ENCODE data around the gene TPX2. TPM values are rescaled to one million over a fixed set of nuclear protein-coding genes. Genes with fewer than 3 reads are reported as not detected.

The TPX2 gene
- polyA plus RNA-seq, 1 donor (not counting 4 experiments of a cell fraction or from before 2014, with no cell fraction given), result 31.5 TPM

DNA sequence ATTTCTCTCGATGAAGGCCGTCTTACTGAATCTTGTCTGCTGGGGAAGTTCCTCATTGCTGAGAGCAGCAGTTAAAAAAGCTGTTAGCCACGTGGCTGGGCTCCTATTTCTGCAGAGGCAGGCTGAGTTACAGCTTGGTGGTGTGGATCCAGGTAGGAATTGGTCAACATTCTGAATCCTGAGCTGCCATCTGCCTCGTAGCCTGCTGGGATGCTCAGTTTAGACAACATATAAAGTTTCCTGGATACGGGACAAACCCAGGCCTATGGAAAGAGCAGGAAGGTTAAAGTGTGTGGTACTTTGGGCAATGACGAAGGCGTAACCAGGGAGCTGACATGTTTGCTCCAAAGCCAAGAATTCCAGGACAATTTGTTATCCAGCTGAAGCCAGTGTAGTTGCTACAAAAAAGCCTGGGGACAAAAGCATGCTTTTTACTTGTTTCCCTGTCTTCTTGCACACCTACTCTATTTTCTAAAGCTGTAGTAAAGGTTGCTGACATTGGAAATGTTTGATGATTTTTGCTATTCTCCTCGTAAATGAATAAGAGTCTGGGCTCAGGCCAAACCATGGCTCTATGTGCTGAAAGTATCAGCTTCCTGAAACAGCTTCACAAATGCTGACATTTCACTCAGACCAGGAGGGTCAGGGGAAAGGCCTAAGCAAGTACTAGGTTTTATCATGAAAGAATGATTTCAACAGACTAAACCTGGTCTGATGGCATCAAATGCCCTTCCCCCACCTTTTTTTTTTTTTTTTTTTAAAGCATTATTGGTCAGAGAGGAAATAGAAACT lies 67.7 kb downstream of the TPX2 start:
- H3K9ac ChIP-seq (ENCODE audit: control insufficient read depth, extremely low read depth, insufficient read depth, low read length), result no peak overlapping the region
- no peaks in the 10 kb centered on the region for H3K79me2 ChIP-seq (ENCODE audit: control insufficient read depth, insufficient read depth, low read length)
- no peaks in the 10 kb centered on the region for H3K27me3 ChIP-seq (ENCODE audit: control insufficient read depth, extremely low read depth, insufficient read depth, low read length)
- H3K4me3 ChIP-seq (ENCODE audit: control insufficient read depth in 2 of 3, extremely low read depth in 1 of 3, insufficient read depth in 2 of 3, low read depth in 1 of 3, low read length in 3 of 3), result no peak overlapping the region
- H3K4me1 ChIP-seq (ENCODE audit: control insufficient read depth, extremely low read depth, insufficient read depth, low read length), result peaks cover 5% of the 10 kb centered on the region
- H4K20me1 ChIP-seq (ENCODE audit: control insufficient read depth, extremely low read depth, insufficient read depth, low read length), result peaks cover 2% of the 10 kb centered on the region
- H3K4me2 ChIP-seq (ENCODE audit: control insufficient read depth, extremely low read depth, insufficient read depth, low read depth, low read length), result no peak overlapping the region
- peaks cover 2 to 15% of the 10 kb centered on the region in 2 experiments for H3K36me3 ChIP-seq (ENCODE audit: control insufficient read depth in 2 of 2, extremely low read depth in 1 of 2, insufficient read depth in 2 of 2, low read length in 2 of 2)
- no peak overlapping the region for H2AFZ ChIP-seq (ENCODE audit: control insufficient read depth, low read length)
- dilution Hi-C loops (cut with MboI; ENCODE audit: extremely low pct_ligation_motif_present, low sequenced_read_pairs), result no loop called here
- no peaks in the 10 kb centered on the region for H3K9me3 ChIP-seq (ENCODE audit: control insufficient read depth, low read depth, low read length)
- no peak overlapping the region for H3K27ac ChIP-seq (ENCODE audit: control insufficient read depth, insufficient read depth, low read length)
- TF ChIP-seq, protein P1, sequence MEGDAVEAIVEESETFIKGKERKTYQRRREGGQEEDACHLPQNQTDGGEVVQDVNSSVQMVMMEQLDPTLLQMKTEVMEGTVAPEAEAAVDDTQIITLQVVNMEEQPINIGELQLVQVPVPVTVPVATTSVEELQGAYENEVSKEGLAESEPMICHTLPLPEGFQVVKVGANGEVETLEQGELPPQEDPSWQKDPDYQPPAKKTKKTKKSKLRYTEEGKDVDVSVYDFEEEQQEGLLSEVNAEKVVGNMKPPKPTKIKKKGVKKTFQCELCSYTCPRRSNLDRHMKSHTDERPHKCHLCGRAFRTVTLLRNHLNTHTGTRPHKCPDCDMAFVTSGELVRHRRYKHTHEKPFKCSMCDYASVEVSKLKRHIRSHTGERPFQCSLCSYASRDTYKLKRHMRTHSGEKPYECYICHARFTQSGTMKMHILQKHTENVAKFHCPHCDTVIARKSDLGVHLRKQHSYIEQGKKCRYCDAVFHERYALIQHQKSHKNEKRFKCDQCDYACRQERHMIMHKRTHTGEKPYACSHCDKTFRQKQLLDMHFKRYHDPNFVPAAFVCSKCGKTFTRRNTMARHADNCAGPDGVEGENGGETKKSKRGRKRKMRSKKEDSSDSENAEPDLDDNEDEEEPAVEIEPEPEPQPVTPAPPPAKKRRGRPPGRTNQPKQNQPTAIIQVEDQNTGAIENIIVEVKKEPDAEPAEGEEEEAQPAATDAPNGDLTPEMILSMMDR (optimal IDR thresholded peaks at IDR 0.05 in 1 of 3, IDR thresholded peaks at IDR 0.05 in 1 of 3, conservative IDR thresholded peaks at IDR 0.05 in 1 of 3; ENCODE audit: extremely low read depth in 1 of 3, insufficient read depth in 2 of 3, low read length in 3 of 3), result no peak
- TF ChIP-seq EZH2 (IDR thresholded peaks at IDR 0.05; ENCODE audit: low read length), result no peak
- DNase-seq (ENCODE audit: low read depth, low spot score) (no peak), FAIRE-seq (no peak)
- H3K9me1 ChIP-seq (ENCODE audit: control insufficient read depth, extremely low read depth, insufficient read depth, low read length), result peaks cover 2% of the 10 kb centered on the region

DNA sequence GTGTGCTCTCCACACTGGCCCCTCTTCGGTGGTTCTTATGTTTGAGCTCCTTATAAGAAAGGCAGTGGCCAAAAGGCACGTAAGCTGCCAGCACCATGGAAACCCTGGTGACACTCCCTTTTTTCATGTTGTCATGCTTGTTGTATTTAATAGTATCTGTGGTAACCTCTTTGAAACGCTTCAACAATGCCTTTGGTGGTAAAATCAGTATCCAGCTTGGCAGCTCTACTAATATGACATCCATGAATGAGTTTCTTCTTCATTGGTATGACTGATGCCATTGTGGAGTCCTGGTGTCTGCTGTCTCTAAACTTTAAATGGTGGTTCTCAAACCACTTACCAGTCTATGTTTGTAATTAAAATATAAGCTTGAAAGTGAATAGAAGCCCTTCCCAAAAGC lies 69.4 kb downstream of the TPX2 start:
- Histone ChIP-seq H3K9me3 (ENCODE audit: control insufficient read depth, low read depth, low read length) (no peaks in the 10 kb centered on the region), H3K4me1 (ENCODE audit: control insufficient read depth, extremely low read depth, insufficient read depth, low read length) (peaks cover 5% of the 10 kb centered on the region), H4K20me1 (ENCODE audit: control insufficient read depth, extremely low read depth, insufficient read depth, low read length) (peaks cover 2% of the 10 kb centered on the region), H3K4me2 (ENCODE audit: control insufficient read depth, extremely low read depth, insufficient read depth, low read depth, low read length) (no peak overlapping the region), H3K9me1 (ENCODE audit: control insufficient read depth, extremely low read depth, insufficient read depth, low read length) (peaks cover 2% of the 10 kb centered on the region), H3K27me3 (ENCODE audit: control insufficient read depth, extremely low read depth, insufficient read depth, low read length) (no peaks in the 10 kb centered on the region), H3K9ac (ENCODE audit: control insufficient read depth, extremely low read depth, insufficient read depth, low read length) (no peak overlapping the region), H3K79me2 (ENCODE audit: control insufficient read depth, insufficient read depth, low read length) (no peaks in the 10 kb centered on the region), H3K36me3 (ENCODE audit: control insufficient read depth in 2 of 2, extremely low read depth in 1 of 2, insufficient read depth in 2 of 2, low read length in 2 of 2) (peaks cover 2 to 8% of the 10 kb centered on the region in 2 experiments), H3K4me3 (ENCODE audit: control insufficient read depth in 2 of 3, extremely low read depth in 1 of 3, insufficient read depth in 2 of 3, low read depth in 1 of 3, low read length in 3 of 3) (no peak overlapping the region), H3K27ac (ENCODE audit: control insufficient read depth, insufficient read depth, low read length) (no peak overlapping the region), H2AFZ (ENCODE audit: control insufficient read depth, low read length) (no peak overlapping the region)
- TF ChIP-seq, protein P1 (optimal IDR thresholded peaks at IDR 0.05 in 1 of 3, IDR thresholded peaks at IDR 0.05 in 1 of 3, conservative IDR thresholded peaks at IDR 0.05 in 1 of 3; ENCODE audit: extremely low read depth in 1 of 3, insufficient read depth in 2 of 3, low read length in 3 of 3), result no peak
- TF ChIP-seq EZH2 (IDR thresholded peaks at IDR 0.05; ENCODE audit: low read length), result no peak
- no peak for FAIRE-seq
- dilution Hi-C loops (cut with MboI; ENCODE audit: extremely low pct_ligation_motif_present, low sequenced_read_pairs), result no loop called here
- DNase-seq (ENCODE audit: low read depth, low spot score), result no peak

Measured in keratinocyte (primary cell).